ENCODE results near the gene SEPTIN10.

Gene SEPTIN10

DNA sequence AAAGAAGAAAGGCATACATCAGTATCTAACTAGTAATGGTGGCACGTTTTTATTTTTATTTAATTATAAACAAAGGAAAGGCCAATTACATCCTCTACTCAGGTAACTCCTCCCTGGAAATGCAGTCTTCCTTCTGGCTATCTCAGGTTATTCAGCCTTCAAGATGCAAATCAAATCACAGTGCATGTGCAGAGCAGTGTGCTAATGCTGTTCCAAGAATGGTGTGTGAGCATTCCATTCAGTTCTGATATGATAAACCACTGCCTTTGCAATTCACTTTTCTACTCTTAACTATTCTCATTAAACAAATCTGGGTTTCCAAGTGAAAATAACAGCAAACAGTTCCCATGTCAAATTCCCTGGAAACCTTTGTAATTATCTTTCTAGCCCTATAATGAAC, 38.4 kb downstream of the SEPTIN10 start:
- no peak overlapping the region for H3K4me3 ChIP-seq
- H3K4me2 ChIP-seq, result no peak overlapping the region
- no peaks in the 10 kb centered on the region for H3K4me1 ChIP-seq
- no peaks in the 10 kb centered on the region for H3K27me3 ChIP-seq
- no peaks in the 10 kb centered on the region for H3K9me3 ChIP-seq
- TF ChIP-seq Cebpa-rat (IDR thresholded peaks at IDR 0.05), result no peak
- H3K9ac ChIP-seq, result no peak overlapping the region
- H3K27ac ChIP-seq, result no peak overlapping the region
- no peaks in the 10 kb centered on the region for H4K20me1 ChIP-seq
- H3K36me3 ChIP-seq, result no peaks in the 10 kb centered on the region

DNA sequence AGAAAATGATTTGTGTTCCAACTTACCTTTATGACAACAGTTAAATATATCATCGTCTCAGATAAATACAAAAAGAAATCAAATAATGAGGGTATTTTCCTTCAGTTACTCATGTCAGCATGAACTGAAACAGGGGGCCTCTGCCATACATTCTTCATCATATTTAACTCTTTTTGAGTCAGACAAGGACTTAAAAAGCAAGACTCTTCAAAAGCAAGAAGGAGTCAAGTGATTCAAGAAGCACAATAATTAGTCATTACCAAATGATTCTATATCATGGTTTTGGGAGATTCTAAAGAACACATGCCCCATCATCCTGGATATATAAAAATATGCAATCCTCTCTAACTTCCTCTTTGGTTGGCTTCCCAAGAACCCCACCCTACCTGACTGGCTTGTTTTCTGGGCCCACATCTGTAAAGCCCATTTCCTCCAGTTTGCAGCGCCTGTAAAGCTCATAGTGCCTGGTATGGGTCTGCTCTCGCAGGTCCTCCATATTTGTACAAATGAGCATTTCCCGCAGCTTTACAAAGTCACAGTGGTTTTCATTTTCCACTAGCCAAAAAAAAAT, 49.7 kb downstream of the SEPTIN10 start:
- Histone ChIP-seq H3K36me3 (no peaks in the 10 kb centered on the region), H3K27me3 (no peaks in the 10 kb centered on the region), H4K20me1 (no peaks in the 10 kb centered on the region), H3K27ac (no peak overlapping the region), H3K4me2 (no peak overlapping the region), H3K9ac (no peak overlapping the region), H3K4me1 (no peaks in the 10 kb centered on the region), H3K9me3 (no peaks in the 10 kb centered on the region), H3K4me3 (no peak overlapping the region)
- TF ChIP-seq Cebpa-rat (IDR thresholded peaks at IDR 0.05), result no peak

- H4K20me1 ChIP-seq, result no peaks in the 10 kb centered on the region
- H3K4me2 ChIP-seq, result no peak overlapping the region
- H3K27ac ChIP-seq, result no peak overlapping the region
- no peak for TF ChIP-seq Cebpa-rat (IDR thresholded peaks at IDR 0.05)
- H3K4me3 ChIP-seq, result no peak overlapping the region
- no peaks in the 10 kb centered on the region for H3K27me3 ChIP-seq
- H3K9me3 ChIP-seq, result no peaks in the 10 kb centered on the region
- H3K36me3 ChIP-seq, result no peaks in the 10 kb centered on the region
- H3K4me1 ChIP-seq, result no peaks in the 10 kb centered on the region
- no peak overlapping the region for H3K9ac ChIP-seq
Measured at GRCh38 chr2:109563288-109563687, 50.5 kb downstream of the SEPTIN10 start.

GRCh38 chr2:109562421-109562820, 51.3 kb downstream of the SEPTIN10 start:
- Histone ChIP-seq H3K4me2 (no peak overlapping the region), H3K27me3 (no peaks in the 10 kb centered on the region), H3K9ac (no peak overlapping the region), H4K20me1 (no peaks in the 10 kb centered on the region), H3K9me3 (no peaks in the 10 kb centered on the region), H3K27ac (no peak overlapping the region), H3K4me1 (no peaks in the 10 kb centered on the region), H3K4me3 (no peak overlapping the region), H3K36me3 (no peaks in the 10 kb centered on the region)
- no peak for TF ChIP-seq Cebpa-rat (IDR thresholded peaks at IDR 0.05)

- Histone ChIP-seq H3K4me1 (peaks cover under 1% of the 10 kb centered on the region; the same call in 1 of the 2 replicates), H3K36me3 (no peaks in the 10 kb centered on the region), H3K4me3 (no peak overlapping the region), H3K9me3 (no peaks in the 10 kb centered on the region), H4K20me1 (no peaks in the 10 kb centered on the region), H3K27me3 (no peaks in the 10 kb centered on the region), H3K9ac (no peak overlapping the region), H3K4me2 (no peak overlapping the region), H3K27ac (no peak overlapping the region)
- TF ChIP-seq Cebpa-rat (IDR thresholded peaks at IDR 0.05), result no peak
Measured at GRCh38 chr2:109560265-109560664, 53.5 kb downstream of the SEPTIN10 start.

GRCh38 chr2:109558076-109558882, 55.5 kb downstream of the SEPTIN10 start:
- H3K4me3 ChIP-seq, result no peak overlapping the region
- no peaks in the 10 kb centered on the region for H4K20me1 ChIP-seq
- no peak overlapping the region for H3K27ac ChIP-seq
- no peak overlapping the region for H3K9ac ChIP-seq
- no peak overlapping the region for H3K4me2 ChIP-seq
- H3K36me3 ChIP-seq, result no peaks in the 10 kb centered on the region
- no peaks in the 10 kb centered on the region for H3K27me3 ChIP-seq
- TF ChIP-seq Cebpa-rat (IDR thresholded peaks at IDR 0.05), result no peak
- H3K9me3 ChIP-seq, result no peaks in the 10 kb centered on the region
- peaks cover 10% of the 10 kb centered on the region for H3K4me1 ChIP-seq

- Histone ChIP-seq H3K4me2 (no peak overlapping the region), H3K4me1 (peaks cover 10% of the 10 kb centered on the region), H3K9ac (no peak overlapping the region), H3K27me3 (no peaks in the 10 kb centered on the region), H3K9me3 (no peaks in the 10 kb centered on the region), H3K36me3 (no peaks in the 10 kb centered on the region), H3K27ac (no peak overlapping the region), H4K20me1 (no peaks in the 10 kb centered on the region), H3K4me3 (no peak overlapping the region)
- no peak for TF ChIP-seq Cebpa-rat (IDR thresholded peaks at IDR 0.05)
Measured at GRCh38 chr2:109557309-109557708, 56.5 kb downstream of the SEPTIN10 start.

- H3K27me3 ChIP-seq, result no peaks in the 10 kb centered on the region
- H3K4me1 ChIP-seq, result peaks cover 10% of the 10 kb centered on the region
- no peak for TF ChIP-seq Cebpa-rat (IDR thresholded peaks at IDR 0.05)
Measured at GRCh38 chr2:109555346-109555900, 58.3 kb downstream of the SEPTIN10 start.

GRCh38 chr2:109554758-109555157, 59.0 kb downstream of the SEPTIN10 start:
- no peak overlapping the region for H3K27ac ChIP-seq
- TF ChIP-seq Cebpa-rat (IDR thresholded peaks at IDR 0.05), result no peak
- no peak overlapping the region for H3K9ac ChIP-seq
- H3K4me3 ChIP-seq, result no peak overlapping the region
- peak overlapping the region; percentile 7; the same call in 1 of the 2 replicates for H3K4me2 ChIP-seq
- no peaks in the 10 kb centered on the region for H4K20me1 ChIP-seq
- no peaks in the 10 kb centered on the region for H3K36me3 ChIP-seq
- no peaks in the 10 kb centered on the region for H3K27me3 ChIP-seq
- H3K9me3 ChIP-seq, result no peaks in the 10 kb centered on the region
- H3K4me1 ChIP-seq, result peaks cover 10% of the 10 kb centered on the region

More at GRCh38 chr2:109555346-109555900, 58.3 kb downstream of the SEPTIN10 start:
- Histone ChIP-seq H3K9ac (no peak overlapping the region), H4K20me1 (no peaks in the 10 kb centered on the region), H3K27ac (no peak overlapping the region), H3K4me3 (no peak overlapping the region), H3K9me3 (no peaks in the 10 kb centered on the region), H3K4me2 (peak overlapping the region; percentile 7; the same call in 1 of the 2 replicates), H3K36me3 (no peaks in the 10 kb centered on the region)

DNA sequence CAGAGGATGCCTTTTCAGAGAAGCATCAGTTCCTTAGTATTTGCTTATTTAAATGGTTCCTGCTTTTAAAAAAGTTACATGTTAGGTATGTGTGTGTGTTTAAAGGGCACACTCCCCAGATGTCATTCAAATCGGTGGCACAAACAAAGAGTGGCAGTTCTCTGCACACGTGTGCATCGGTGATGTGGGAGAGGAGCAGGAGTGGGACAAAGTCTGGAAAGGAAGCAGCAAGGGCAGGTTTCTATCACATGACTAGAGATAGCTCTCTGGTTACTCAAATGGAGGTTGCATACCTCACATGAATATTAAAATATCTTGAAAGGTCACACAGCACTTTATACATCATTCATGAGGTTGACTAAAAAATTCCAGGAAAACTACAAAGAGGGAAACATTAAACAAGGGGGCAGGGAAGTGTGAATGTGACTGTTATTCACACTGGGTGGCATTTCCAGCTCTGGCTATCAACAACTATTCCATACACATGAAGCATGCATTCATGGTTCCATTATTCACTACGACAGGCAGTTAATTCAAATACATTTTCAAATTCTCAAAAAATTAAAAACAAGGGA, 64.7 kb downstream of the SEPTIN10 start:
- no peaks in the 10 kb centered on the region for H3K4me1 ChIP-seq
- H3K27me3 ChIP-seq, result no peaks in the 10 kb centered on the region
- no peak for TF ChIP-seq Cebpa-rat (IDR thresholded peaks at IDR 0.05)
- no peaks in the 10 kb centered on the region for H4K20me1 ChIP-seq
- H3K4me3 ChIP-seq, result no peak overlapping the region
- H3K9ac ChIP-seq, result no peak overlapping the region
- no peaks in the 10 kb centered on the region for H3K9me3 ChIP-seq
- no peak overlapping the region for H3K4me2 ChIP-seq
- no peak overlapping the region for H3K27ac ChIP-seq
- no peaks in the 10 kb centered on the region for H3K36me3 ChIP-seq

Data from BLaER1 (cell line).